DOHH2 (cell line): ENCODE results near the gene SERPINB13.
"Not testable (repeated sequence)": the region's sequence is repeated elsewhere in the genome, so short reads cannot be mapped to it uniquely, and the experiment has no call there.

ENCODE experiments used
- EZH2phosphoT487 ChIP-seq: fragments of 200-600 bp; sonication (generic); IDR thresholded peaks from 2 replicates; pipeline ENCODE4 v1.6.1; 2017; ENCODE audit warnings: borderline replicate concordance, mild to moderate bottlenecking, antibody characterized with exemption, low read length, moderate library complexity, mixed read lengths
- TF ChIP-seq, protein P1 (sequence below): fragments of 200-600 bp; sonication (generic); IDR thresholded peaks from one replicate; pipeline ENCODE4 v1.5.1; 2014; ENCODE audit warnings: antibody characterized with exemption, mild to moderate bottlenecking, low read depth, low read length; ENCODE audit not compliant: poor library complexity, severe bottlenecking

DNA sequence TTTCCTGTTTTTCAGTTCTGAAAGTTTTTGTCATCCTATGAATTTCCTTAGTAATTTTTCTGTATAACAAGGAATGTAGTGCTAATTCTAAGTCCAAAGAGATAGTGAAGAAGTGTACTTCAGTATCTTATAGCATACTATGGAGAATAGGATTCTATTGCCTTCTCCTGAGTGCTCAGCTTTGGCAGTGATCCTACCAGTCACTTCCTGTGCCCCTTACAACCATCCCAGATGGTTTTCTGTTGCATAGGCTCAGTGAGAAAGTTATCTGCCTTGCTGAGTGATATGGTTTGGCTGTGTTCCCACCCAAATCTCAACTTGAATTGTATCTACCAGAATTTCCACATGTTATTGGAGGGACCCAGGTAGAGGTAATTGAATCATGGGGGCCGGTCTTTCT lies 57.6 kb downstream of the SERPINB13 start:
- TF ChIP-seq, protein P1, sequence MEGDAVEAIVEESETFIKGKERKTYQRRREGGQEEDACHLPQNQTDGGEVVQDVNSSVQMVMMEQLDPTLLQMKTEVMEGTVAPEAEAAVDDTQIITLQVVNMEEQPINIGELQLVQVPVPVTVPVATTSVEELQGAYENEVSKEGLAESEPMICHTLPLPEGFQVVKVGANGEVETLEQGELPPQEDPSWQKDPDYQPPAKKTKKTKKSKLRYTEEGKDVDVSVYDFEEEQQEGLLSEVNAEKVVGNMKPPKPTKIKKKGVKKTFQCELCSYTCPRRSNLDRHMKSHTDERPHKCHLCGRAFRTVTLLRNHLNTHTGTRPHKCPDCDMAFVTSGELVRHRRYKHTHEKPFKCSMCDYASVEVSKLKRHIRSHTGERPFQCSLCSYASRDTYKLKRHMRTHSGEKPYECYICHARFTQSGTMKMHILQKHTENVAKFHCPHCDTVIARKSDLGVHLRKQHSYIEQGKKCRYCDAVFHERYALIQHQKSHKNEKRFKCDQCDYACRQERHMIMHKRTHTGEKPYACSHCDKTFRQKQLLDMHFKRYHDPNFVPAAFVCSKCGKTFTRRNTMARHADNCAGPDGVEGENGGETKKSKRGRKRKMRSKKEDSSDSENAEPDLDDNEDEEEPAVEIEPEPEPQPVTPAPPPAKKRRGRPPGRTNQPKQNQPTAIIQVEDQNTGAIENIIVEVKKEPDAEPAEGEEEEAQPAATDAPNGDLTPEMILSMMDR, result not testable (repeated sequence)
- not testable (repeated sequence) for TF ChIP-seq EZH2phosphoT487
